ENCODE results near the gene RCN2.

Gene RCN2

DNA sequence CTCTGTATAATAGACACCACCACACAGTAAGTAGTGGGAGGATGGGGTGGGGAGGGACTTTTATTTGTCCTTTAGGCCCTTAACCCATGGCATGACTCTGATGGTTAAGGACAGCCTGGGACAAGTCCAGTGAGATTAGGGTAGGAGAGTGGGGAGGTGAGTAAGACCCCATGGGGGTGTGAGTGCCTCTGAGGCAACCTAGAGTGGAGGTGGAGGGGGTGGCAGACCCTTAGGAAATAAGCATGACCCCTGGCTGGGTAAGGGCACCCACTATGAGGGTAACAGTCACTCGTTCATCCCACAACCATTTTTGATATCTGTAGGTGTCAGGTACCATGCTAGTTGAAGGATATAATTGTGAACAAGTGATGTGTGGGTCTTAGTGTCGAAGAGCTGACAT is 42.4 kb downstream of the RCN2 start:
- DNase-seq (ENCODE audit: low read depth): no peak

DNA sequence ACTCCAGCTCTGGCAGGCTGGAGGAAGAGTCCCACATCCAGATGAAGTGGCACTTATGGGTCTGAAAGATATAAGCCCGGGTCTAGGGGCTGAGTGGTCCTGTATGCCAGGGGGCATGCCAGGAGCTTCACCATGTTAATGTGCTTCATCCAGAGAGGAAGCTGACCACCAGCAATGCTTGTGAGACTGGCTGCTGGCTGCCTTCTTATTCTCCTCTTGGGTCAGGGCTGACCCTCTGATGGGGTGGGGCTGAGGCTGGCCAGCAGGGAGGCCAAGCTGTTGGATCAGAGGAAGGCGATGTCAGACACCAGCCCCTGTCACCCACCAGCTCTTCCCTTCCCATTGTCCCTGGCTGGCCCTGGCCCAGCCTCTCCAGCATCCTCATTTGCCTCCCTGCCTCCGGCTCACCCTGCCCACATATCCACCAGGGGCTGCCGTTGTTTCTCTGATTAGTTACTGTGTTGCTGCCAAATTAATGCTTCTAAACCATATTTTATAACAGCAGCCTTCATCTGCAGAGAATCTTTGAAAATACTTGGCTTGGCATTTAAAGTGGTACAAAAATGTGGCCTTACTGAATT is 43.0 kb downstream of the RCN2 start:
- DNase-seq (ENCODE audit: low read depth): no peak

DNA sequence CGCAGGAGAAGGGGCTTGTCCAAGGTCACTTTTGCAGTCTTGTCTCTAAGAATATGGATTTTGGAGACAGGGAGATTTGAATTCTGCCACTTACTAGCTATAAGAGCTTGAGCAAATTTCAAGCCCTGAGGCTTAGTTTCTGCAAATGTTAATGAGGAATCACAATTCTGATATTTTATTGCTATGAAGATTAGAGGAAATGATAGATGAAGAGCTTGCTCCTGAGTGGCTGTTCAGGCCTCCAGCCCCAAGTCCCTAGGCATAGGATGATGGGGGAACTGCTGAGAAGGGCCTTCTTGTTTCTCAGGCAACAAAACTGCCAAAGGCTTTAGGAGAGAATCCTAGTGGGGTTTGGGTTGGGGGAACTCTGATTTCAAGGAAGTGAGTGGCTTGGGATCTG is 44.6 kb downstream of the RCN2 start:
- no peak for DNase-seq (ENCODE audit: low read depth)

DNA sequence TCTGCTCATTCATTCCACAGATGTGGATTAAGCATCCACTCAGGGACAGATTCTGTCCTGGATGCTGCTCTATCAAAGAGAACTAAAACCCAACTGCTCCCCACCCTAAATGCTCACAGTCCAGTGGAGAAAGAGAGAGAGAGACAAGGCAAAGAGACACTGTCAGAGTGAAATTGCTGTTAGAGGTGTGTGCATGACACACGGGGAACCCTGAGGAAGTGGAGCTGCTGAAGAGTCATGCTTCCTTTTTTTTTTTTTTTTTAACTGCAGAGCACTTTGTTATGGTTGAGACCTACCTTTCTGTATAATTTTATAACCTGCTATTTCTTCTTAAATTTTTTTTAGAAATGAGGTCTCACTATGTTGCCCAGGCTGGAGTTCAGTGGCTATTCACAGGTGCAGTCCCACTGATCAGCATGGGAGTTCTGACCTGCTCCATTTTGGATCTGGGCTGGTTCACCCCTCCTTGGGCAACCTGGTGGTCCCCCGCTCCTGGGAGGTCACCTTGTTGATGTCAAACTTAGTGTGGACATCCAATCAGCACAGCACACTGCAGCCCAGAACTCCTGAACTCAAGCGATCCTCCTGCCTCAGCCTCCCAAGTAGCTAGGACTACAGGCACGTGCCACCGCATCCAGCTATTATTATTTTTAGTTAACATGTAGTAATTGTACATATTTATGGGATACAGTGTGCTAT is 45.2 kb downstream of the RCN2 start:
- DNase-seq (ENCODE audit: low read depth): no peak

DNA sequence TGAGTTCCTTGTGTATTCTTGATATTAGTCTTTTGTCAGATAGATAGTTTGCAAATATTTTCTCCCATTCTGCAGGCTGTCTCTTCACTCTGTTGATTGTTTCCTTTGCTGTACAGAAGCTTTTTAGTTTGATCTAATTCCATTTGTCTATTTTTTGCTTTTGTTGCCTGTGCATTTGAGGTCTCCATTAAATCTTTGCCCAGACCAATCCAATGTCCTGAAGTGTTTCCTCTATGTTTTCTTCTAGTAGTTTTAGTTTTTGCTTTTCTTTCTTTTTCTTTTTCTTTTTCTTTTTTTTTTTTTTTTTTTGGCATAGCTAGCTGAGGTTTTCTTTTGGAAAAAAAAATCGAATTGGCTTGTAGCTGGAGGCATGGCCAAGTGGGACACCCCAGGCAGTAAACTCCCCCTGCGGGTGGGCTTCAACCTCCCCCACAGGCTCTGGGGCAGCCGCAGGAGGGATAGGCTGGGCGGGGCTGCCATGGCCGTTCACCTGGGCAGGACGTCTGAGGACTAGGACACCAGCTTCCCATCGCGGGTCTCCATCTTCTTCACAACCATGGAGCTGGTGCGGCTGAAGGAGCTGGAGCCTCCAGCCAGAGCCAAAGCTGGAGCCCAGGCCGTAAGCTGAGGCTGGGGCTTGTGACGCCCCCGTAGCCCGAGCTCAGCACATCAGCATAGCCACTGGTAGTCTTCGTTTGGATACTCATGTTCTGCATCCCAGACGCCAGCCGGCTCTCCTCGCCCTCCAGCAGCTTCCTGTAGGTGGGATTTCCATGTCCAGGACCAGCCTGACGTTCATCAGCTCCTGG is 47.2 kb downstream of the RCN2 start:
- no peak for DNase-seq (ENCODE audit: low read depth)

DNA sequence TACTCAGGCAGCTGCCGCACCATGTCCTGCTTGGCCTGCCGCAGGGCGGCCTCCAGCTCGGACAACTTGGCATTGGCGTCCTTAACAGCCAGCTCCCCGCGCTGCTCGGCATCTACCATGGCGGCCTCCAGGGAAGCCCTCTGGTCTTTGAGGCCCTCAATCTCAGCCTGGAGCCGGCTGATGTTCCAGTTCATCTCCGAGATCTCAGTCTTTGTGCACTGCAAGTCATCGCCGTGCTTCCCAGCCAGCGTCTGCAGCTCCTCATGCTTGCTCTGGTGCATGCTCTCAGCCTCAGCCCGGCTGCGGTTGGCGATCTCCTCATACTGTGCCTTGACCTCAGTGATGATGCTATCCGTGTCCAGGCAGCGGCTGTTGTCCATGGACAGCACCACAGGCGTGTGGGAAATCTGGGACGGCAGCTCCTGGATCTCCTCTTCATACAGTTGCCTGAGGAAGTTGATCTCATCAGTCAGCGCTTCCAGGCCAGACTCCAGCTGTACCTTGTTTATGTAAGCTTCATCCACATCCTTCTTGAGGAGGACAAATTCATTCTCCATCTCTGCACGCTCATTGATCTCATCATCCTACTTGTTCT is 47.9 kb downstream of the RCN2 start:
- DNase-seq (ENCODE audit: low read depth): no peak

DNA sequence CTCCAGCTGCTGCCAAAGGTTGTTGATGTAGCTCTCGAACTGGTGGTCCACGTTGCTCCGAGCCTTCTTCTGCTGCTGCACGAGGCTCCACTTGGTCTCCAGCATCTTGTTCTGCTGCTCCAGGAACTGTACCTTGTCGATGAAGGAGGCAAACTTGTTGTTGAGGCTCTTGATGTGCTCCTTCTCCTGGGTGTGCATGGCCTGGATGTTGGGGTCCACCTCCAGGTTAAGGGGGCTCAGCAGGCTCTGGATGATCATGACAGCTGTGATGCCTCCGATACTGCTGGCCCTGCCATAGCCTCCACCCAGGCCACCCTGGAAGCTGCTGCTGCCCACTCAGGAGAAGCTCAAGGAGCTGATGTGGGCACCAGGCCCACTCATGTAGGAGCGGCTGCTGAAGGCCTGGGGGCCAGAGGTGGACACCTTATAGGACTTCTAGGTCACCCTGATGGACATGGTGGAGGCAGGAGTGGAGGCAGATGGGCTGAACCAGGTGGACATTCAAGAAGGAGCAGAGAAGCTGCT is 48.5 kb downstream of the RCN2 start:
- no peak for DNase-seq (ENCODE audit: low read depth)

DNA sequence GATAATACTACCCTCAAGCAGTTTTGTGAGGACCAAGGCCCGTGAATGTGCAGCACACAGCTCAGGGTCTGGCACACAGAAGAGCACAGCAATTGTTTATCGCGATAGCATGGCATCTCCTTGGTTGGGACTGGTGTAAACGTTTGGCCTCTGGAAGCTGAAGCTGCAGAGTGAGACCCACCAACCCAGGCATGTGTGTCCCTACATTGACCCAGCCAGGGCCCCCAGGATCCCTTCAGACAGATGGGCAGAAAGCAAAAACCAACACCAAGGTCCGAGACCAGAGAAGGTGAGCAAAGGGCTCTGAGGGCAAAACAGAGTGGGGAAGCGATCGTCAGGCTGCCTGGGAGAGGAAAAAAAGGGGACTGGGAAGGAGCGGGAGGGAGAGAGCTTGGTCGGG is 50.8 kb downstream of the RCN2 start:
- DNase-seq (ENCODE audit: low read depth): no peak

DNA sequence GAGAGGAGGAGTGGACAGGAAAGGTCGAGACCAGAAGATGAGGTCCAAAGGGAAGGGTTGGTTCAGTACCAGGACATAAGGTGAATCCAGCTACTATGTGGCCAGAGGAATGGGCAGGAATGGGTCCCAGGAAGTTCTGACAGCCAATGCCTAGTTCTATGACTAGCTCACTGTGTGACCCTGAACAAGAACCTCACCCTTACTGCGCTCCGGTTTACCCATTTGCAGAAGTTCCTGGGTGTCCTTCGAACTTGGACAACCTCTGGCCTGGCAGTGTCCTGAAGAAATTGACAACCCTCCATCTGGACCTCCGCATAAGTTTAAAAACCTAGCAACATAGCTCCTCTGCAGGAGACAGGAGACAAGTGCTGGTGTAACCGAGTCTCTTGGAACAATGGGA is 51.2 kb downstream of the RCN2 start:
- no peak for DNase-seq (ENCODE audit: low read depth)

DNA sequence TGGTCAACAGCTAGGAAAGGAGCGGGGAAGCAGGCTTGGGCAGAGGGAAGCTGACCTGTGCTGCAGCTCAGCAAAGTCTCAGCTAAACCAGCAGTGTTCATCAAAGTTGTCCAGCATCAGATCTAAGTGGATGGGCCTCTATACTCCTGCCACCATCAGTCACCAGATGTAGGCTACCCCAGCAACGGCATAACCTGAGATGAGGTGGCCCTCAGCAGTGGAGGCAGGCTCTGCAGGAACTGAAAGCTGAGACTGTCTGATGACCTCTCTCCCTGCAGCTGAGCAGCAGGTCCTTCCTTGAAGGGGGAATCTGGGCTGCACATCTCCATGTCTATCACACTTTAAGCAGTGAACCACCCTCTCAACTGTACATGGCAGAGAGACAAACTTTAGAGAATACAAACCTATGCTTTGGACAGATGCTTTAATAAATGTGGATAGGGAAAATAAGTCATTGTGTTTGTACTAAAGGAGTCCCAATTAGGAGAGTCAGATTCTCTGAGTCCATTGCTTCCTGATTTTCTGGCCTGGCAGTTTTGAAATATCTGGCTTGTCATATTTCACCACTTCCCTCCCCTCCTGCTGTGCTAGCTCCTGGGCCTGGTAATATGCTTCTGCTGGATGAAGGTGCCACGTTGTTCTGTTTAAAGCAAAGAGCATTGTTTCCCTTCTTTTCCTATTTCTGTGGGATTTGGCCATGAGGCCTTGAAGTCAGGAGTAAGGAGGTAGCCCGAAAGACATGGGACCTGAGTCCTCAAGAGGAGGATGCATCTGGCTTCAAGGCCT is 52.2 kb downstream of the RCN2 start:
- no peak for DNase-seq (ENCODE audit: low read depth)

DNA sequence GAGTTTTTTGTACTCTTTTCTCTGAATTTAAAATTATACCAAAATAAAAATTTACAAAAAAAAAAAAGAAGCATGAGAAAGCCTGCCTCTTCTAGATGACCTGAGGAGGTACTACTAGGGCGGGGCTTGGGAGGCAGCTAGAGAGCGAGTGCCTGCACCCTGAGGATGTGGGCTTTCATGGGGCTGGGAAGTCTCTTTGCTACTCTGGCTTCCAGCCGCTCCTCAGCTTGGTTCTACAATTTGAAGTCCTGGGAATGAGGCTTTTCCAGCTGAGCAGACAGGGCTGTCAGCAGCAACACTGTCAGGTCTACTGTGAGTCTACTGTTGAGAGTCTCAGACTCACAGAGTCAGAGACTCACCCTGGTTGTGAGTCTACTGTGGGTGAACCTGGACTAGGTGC is 55.2 kb downstream of the RCN2 start:
- DNase-seq (ENCODE audit: low read depth): no peak

DNA sequence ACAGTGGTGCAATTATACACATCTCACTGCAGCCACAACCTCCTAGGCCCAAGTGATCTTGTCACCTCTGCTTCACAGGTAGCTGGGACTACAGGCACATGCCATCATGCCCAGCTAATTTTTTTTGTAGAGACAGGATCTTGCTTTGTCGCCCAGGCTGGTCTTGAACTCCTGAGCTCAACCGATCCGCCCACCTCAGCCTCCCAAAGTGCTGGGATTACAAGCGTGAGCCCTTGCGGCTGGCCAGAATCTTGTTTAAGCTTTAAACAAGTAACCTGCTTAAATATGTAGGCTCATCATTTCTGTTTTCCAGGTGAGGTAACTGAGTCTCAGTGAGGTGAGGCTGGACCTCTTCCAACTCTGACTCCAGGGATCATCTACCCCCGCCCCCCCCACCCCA is 55.7 kb downstream of the RCN2 start:
- DNase-seq (ENCODE audit: low read depth): no peak

DNA sequence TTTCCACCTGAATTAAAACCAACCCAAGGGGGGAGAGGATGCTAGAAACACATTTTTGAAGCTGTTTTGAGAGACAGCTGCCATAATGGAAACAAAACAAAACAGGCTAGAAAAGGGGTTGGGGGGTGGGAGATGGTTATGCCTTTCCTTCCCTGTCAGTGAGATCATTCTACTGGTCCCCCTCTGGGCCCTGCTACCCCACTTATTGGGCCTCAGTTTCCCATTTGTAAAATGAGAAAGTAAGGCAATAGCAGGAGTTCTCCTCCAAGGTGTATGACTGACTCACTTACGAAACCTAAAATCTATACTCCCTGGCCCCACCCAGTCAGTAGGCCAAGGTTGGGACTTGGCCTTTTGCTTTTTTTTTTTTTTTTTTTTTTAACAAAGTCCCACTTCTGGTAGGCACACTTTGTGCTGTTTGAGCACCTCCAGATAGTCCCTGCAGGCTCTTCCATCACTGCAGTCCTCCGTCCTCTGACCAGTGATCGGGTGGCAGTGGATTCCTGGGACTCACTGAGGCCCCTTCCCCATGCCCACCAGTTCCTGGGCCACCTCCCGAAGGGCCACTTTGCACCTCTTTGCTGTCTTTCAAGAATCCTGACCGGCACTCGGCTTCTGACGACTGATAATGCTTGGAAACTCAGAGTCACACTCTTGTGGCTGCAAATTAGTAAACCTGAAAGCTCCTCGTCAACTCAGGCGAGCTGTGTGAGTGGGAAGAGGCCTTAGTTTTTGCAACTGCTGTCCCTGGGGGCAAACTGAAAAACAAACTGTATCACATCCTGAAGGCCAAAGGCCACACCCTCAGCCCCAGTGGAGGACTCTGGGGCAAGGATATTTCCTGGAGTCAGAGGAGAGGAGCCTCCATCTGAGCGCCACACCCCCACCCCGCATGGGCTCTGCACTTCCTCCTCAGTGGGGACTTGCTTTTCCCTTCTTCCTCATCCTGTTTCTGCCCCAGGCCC is 56.6 kb downstream of the RCN2 start:
- no peak for DNase-seq (ENCODE audit: low read depth)

DNA sequence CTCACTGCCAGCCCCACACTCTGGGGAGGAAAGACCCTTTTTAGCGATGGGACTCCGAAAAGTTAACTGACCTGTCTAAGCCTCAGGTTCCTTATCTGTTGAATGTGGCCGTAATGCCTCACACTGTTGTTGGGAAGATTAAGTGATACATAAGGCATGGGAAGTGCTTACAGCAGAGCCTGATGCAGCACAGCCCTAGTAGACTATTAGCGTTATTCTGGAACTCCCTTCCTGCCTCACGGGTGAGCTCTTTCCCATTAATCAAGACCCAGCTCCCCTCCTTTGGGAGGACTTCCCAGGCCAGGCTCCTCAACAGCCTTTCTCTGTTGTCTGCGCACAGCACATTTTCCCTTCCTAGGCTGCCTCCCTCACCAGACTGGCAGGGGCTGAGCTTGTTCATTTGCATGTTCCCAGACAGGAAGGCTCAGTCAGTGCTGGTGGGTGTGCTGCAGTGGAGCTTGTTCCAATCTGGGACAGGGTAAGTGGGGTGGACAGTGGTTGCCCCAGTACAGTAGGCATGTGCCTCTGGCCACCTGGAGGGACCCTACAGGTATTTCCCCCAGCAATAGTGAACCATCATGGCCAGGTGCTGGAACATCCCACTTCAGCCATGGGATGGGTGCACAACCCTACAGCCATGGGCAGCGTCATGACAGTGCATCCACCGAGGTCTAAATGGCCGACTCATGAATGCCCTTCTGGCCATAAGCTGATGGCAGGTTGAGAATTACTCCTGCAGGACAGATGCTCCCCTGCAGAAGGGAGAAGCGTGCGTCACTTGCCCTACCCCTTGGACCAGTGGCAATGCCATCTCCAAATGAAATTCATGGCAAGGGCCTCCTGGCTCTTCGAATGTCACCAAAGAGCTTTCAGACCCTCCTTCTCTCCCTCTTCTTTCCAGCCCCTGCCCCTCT is 57.6 kb downstream of the RCN2 start:
- no peak for DNase-seq (ENCODE audit: low read depth)

DNA sequence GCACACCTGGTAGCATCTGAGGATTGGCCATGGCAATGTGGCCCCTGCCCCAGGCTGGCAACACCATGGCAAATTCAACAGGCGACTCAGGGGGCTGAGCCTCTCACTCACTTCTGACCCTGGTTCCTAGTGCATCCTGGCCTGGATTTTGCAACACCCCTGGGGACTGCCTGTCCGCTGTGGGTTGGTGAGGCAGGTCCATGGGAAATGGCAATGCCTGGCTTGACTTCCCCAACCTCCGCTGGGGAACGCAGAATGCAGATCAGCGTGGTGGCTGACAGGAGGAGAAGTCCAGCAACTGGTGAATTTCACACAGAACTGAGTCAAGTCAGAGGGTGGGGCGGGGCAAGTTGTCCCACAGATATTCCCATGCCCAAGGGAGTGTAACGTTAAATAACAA is 59.5 kb downstream of the RCN2 start:
- no peak for DNase-seq (ENCODE audit: low read depth)

DNA sequence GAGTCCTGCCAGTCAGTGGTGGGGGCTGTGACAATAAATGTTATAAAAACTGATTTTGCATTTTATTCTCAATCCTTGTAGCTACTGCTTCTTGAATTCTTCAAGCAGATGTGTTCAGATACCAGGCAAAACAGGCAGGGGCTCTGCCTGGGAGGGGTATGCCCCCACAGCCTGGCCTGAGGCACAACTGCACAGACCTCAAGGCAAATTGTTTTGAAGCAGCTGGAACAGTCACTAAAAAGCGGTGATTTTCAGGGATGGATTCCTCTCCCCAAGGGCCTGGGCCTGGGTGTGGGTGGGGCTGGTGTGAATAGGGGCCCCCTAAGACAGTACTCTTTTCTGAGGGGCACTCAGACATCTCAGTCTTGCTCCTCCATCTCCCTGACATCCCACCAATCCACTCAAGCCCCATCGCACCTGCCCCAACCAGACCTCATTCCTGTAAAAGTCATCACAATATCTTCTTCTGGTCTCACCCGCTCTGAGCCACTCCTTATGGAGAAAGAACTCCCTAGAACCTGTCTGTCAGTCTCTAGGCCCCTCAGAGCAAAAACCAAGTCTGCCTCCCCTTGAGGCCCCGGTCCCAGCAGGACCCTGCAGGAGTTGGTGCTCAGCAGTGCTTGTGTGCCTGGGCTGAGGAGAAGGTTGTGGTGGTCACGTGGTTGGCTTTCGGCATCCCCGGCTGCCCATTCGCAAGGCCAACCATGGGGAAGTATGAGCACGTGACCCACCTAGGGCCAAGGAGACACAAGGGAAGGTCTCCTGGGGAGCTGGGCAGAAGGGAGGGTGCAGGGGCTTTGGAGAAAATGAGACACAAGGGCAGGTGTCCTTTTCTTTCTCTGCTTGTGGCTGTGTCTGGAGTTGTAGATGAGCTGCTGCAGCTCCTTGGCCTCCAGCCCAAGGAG is 60.4 kb downstream of the RCN2 start:
- no peak for DNase-seq (ENCODE audit: low read depth)

DNA sequence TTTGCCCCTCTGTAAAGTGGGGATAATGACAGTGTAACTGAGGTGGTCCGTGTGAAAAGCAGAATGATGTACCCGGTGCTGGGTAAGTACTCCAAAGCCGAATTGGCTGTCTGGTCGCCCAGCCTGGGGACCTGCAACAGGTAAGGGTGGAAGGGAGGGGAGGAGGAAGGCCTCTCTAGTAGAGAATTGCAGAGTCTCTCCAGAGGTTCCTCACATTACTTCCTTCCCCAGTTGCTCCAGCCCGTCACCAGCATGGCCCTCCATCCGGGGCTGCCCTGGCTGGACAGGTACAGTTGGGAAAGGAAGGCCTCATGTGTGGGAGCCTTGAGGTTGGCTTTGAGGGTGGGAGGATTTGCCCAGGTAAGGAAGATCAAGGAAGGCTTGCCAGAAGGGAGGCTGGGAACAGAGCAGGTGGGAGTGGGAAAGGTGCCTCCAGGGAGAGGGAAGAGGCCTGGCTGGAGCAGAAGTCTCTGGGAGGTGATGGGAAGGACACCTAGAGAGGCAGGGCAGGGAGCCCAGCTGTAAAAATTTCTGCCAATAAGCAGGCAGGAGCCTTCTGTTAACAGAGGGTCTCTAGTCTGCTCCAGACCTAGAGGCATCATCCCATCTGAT is 61.7 kb downstream of the RCN2 start:
- no peak for DNase-seq (ENCODE audit: low read depth)

DNA sequence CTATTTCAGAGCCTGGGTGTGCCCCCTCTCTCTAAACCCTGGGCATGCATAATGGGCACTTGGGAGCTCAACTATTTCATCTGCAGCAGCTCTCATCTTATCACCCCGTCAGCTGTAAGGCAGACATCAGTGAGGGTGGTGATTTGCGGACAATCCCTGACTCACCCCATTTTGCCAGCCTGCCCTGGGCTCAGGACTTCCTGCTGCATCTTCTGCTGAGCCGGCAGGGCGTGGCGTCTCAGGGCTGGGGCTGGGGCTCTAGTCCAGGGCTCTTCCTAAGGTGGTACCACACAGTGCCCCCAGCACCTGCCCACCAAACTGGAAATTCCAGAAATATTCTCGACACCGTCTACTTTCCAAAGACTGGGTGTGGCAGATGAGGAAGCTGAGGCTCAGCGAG is 62.5 kb downstream of the RCN2 start:
- no peak for DNase-seq (ENCODE audit: low read depth)

All from GM04504 (cell line).